GM12878 (cell line): ENCODE results near the gene RETSAT. TPM values are rescaled to one million over a fixed set of nuclear protein-coding genes. Genes with fewer than 3 reads are reported as not detected.

Experiments used
- ATAC-seq: fragments of 200-7000 bp; cut with Tn5 transposase; 3 replicates; pipeline ENCODE4 v1.9.1; 2020; ENCODE audit warnings: mild to moderate bottlenecking, moderate library complexity
- BruUV-seq: library from RNA; stranded (reverse); fragments of 400-500 nt; replicated peaks from 2 replicates; lab custom pipeline; 2021; lab: Mats Ljungman, UMichigan
- CTCF ChIA-PET: fragments of 300-600 bp; sonication (Branson Sonifier 250); formaldehyde crosslinking; extraction: SDS; loops from one replicate; lab custom pipeline; 2021; ENCODE audit warnings: inconsistent platforms; lab: Yijun Ruan, JAX
- POLR2A ChIA-PET: fragments of 350-600 bp; formaldehyde crosslinking; extraction: SDS; loops from one replicate; lab custom pipeline; 2021; ENCODE audit warnings: inconsistent platforms; lab: Charles Lee
- RAD21 ChIA-PET: fragments of 300-600 bp; sonication (Branson Sonifier 250); formaldehyde crosslinking; loops from one replicate; lab custom pipeline; 2023; ENCODE audit warnings: antibody characterized with exemption; ENCODE audit not compliant: unreplicated experiment; lab: Charles Lee
- SMC1A ChIA-PET: fragments of 300-600 bp; sonication (Branson Sonifier 250); formaldehyde crosslinking; loops from one replicate; lab custom pipeline; 2023; ENCODE audit not compliant: unreplicated experiment, uncharacterized antibody; lab: Charles Lee
- DNase-seq: peaks from one replicate; pipeline ENCODE4 v3.0.0-alpha.2; 2011; ENCODE audit warnings: low read depth, low spot score
- FAIRE-seq: peaks from 3 replicates; lab custom pipeline; 2011; peaks lifted over from hg19 to GRCh38; lab: Jason Lieb, UNC
- H2AFZ ChIP-seq: 2 replicates; pipeline ENCODE4 v1.6.0; 2011; ENCODE audit warnings: low read depth, low read length, control low read depth; ENCODE audit not compliant: control insufficient read depth
- H3K27ac ChIP-seq: 2 replicates; pipeline ENCODE4 v1.5.1; 2011; ENCODE audit warnings: control low read depth; ENCODE audit not compliant: control insufficient read depth, insufficient read depth
- H3K27me3 ChIP-seq, 2 experiments: replicated peaks in 1 of 2; 2 replicates each; pipeline versions ENCODE4 v1.6.0 to v1.6.1; 2011; ENCODE audit warnings: low read length in 1 of 2; ENCODE audit not compliant: control insufficient read depth in 2 of 2, insufficient read depth in 2 of 2
- H3K36me3 ChIP-seq, 2 experiments: 2 replicates each; pipeline ENCODE4 v1.5.1; 2011; ENCODE audit warnings: low read length in 1 of 2; ENCODE audit not compliant: control insufficient read depth in 2 of 2, insufficient read depth in 2 of 2
- H3K4me1 ChIP-seq: 2 replicates; pipeline ENCODE4 v1.6.1; 2011; ENCODE audit warnings: mild to moderate bottlenecking, low read length, moderate library complexity, mixed read lengths; ENCODE audit not compliant: control insufficient read depth, insufficient read depth
- H3K4me2 ChIP-seq: 2 replicates; pipeline ENCODE4 v1.6.0; 2011; ENCODE audit warnings: control low read depth; ENCODE audit not compliant: control insufficient read depth, insufficient read depth
- H3K4me3 ChIP-seq: fragments of 200-600 bp; sonication (generic); 2 replicates; pipeline ENCODE4 v1.5.1; 2016
- H3K79me2 ChIP-seq: 2 replicates; pipeline ENCODE4 v1.6.0; 2011; ENCODE audit warnings: low read length; ENCODE audit not compliant: control insufficient read depth, insufficient read depth
- H3K9ac ChIP-seq: 2 replicates; pipeline ENCODE4 v1.8.0; 2011; ENCODE audit warnings: low read length, control low read depth, mixed read lengths; ENCODE audit not compliant: control insufficient read depth, insufficient read depth
- H3K9me3 ChIP-seq: replicated peaks from 3 replicates; pipeline ENCODE4 v1.5.1; 2011; ENCODE audit warnings: mild to moderate bottlenecking, low read length; ENCODE audit not compliant: control insufficient read depth, insufficient read depth
- H4K20me1 ChIP-seq: 2 replicates; pipeline ENCODE4 v1.6.0; 2011; ENCODE audit not compliant: control insufficient read depth, insufficient read depth
- CHD4 ChIP-seq: fragments of 200-600 bp; sonication (generic); IDR thresholded peaks from 2 replicates; pipeline ENCODE4 v1.6.1; 2016; ENCODE audit warnings: mild to moderate bottlenecking
- GATAD2B ChIP-seq: fragments of 450-650 bp; conservative IDR thresholded peaks from 2 replicates; pipeline ENCODE4 v1.6.1; 2017; ENCODE audit warnings: low read depth, mild to moderate bottlenecking, moderate library complexity
- MEF2B ChIP-seq: fragments of 450-650 bp; IDR thresholded peaks from 2 replicates; pipeline ENCODE4 v1.6.1; 2018; ENCODE audit warnings: mild to moderate bottlenecking, moderate library complexity; ENCODE audit not compliant: partially characterized antibody, poor library complexity, severe bottlenecking
- STAT1 ChIP-seq: fragments of 450-650 bp; conservative IDR thresholded peaks from 2 replicates; pipeline ENCODE4 v1.6.1; 2014; ENCODE audit warnings: antibody characterized with exemption, mild to moderate bottlenecking
- YBX1 ChIP-seq: fragments of 450-650 bp; IDR thresholded peaks from 2 replicates; pipeline ENCODE4 v1.6.1; 2016; ENCODE audit warnings: antibody characterized with exemption
- YY1 ChIP-seq: IDR thresholded peaks from 2 replicates; pipeline ENCODE4 v1.6.1; 2011; ENCODE audit warnings: low read depth, mild to moderate bottlenecking, low read length
- WGBS: methylation state at CpG from one replicate; pipeline ENCODE4 v1.1.6; 2016; ENCODE audit warnings: low lambda C conversion rate; ENCODE audit not compliant: insufficient replicate concordance, insufficient coverage; ENCODE audit errors: missing lambda C conversion rate; 5-methylcytosine and 5-hydroxymethylcytosine counted together
- in situ Hi-C: fragments of 300-500 bp; cut with MboI; formaldehyde crosslinking; loops from 9 replicates; pipeline ENCODE4 v1.14.3; 2018; ENCODE audit warnings: mixed read lengths
- intact Hi-C: fragments of 100-400 bp; cut with micrococcal nuclease; formaldehyde crosslinking; loops from one replicate; pipeline ENCODE4 v1.14.2; 2022; ENCODE audit not compliant: unreplicated experiment
- polyA plus RNA-seq, 11 experiments: library from polyadenylated mRNA; depleted of rRNA in 4 of 11; unstranded in 6 of 11; stranded (reverse) in 5 of 11; fragments of >200 nt; fragmentation: Nextera tagmentation in 4 of 11; fragmentation: Illumina TruSeq in 1 of 11; extraction: Ambion mirVana in 4 of 11; extraction: Trizol in 1 of 11; gene quantifications; 1 replicate in 1 of 11; 2 replicates in 10 of 11; pipeline versions ENCODE4 v1.2.1 to v1.2.3, GENCODE V29; 2011 to 2016; ENCODE audit warnings: inconsistent platforms in 2 of 11, missing spikeins in 2 of 11, low read depth in 1 of 11
- total RNA-seq, 4 experiments: library from RNA; depleted of rRNA in 3 of 4; stranded (reverse); fragments of >200 nt in 3 of 4; fragmentation: Illumina TruSeq in 1 of 4; extraction: Trizol in 1 of 4; gene quantifications; 2 replicates each; pipeline versions ENCODE4 v1.2.1 to v1.2.3, GENCODE V29; 2013 to 2021
- TF ChIP-seq, protein P1 (sequence below): IDR thresholded peaks from 2 replicates; pipeline ENCODE4 v1.6.1; 2012; ENCODE audit warnings: improper control_type of control experiment, low read depth, low read length; ENCODE audit not compliant: insufficient replicate concordance

Gene RETSAT
- total and polyA plus RNA-seq, 10 of the 15 experiments (the other 5 are each of a cell fraction or from before 2014, with no cell fraction given) = 3.3 to 28.8 (median 22.0) TPM

DNA sequence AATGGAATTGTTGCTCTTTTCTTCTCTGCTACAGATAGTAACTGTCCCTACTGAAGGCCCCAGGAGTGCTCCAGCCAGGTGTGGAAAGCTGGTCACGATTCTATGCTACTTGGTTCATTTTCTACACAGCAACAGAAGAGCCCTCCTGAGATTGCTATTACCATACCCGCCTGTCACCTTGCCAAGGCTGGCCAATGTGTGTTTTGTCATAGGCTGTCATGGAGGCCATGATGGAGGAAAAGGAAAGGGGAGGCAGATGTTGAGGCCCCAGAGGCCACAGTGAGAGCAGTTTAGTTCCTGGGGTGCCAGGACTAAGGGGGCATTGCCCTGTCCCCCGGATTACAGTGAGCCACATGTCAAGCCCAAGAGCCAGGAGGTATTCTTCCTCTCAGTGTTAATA lies 1.2 kb upstream of the RETSAT start:
- TF ChIP-seq YY1 (0 out of 2 replicates have a peak, but pooled peaks have one; percentile 13), MEF2B (no peak), CHD4 (no peak), STAT1 (no peak), YBX1 (no peak), GATAD2B (no peak)
- TF ChIP-seq, protein P1, sequence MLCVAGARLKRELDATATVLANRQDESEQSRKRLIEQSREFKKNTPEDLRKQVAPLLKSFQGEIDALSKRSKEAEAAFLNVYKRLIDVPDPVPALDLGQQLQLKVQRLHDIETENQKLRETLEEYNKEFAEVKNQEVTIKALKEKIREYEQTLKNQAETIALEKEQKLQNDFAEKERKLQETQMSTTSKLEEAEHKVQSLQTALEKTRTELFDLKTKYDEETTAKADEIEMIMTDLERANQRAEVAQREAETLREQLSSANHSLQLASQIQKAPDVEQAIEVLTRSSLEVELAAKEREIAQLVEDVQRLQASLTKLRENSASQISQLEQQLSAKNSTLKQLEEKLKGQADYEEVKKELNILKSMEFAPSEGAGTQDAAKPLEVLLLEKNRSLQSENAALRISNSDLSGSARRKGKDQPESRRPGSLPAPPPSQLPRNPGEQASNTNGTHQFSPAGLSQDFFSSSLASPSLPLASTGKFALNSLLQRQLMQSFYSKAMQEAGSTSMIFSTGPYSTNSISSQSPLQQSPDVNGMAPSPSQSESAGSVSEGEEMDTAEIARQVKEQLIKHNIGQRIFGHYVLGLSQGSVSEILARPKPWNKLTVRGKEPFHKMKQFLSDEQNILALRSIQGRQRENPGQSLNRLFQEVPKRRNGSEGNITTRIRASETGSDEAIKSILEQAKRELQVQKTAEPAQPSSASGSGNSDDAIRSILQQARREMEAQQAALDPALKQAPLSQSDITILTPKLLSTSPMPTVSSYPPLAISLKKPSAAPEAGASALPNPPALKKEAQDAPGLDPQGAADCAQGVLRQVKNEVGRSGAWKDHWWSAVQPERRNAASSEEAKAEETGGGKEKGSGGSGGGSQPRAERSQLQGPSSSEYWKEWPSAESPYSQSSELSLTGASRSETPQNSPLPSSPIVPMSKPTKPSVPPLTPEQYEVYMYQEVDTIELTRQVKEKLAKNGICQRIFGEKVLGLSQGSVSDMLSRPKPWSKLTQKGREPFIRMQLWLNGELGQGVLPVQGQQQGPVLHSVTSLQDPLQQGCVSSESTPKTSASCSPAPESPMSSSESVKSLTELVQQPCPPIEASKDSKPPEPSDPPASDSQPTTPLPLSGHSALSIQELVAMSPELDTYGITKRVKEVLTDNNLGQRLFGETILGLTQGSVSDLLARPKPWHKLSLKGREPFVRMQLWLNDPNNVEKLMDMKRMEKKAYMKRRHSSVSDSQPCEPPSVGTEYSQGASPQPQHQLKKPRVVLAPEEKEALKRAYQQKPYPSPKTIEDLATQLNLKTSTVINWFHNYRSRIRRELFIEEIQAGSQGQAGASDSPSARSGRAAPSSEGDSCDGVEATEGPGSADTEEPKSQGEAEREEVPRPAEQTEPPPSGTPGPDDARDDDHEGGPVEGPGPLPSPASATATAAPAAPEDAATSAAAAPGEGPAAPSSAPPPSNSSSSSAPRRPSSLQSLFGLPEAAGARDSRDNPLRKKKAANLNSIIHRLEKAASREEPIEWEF = no peak
- ATAC-seq (peak; percentile 2; the same call in 2 of the 3 replicates), DNase-seq (no peak), FAIRE-seq (no peak)
- ChIA-PET SMC1A (interaction anchor here (0.7 to 1.6 kb wide), 4 partner anchors 10 to 66 kb away, joined by 3 to 8 read pairs (median 3); no protein-coding TSS in a partner anchor), CTCF (interaction anchor here (0.7 to 1.5 kb wide), 3 partner anchors 11 to 185 kb away, joined by 3 to 8 read pairs (median 8); no protein-coding TSS in a partner anchor), POLR2A (interaction anchor here (1.2 to 3.0 kb wide), 8 partner anchors 9 to 222 kb away, joined by 4 to 20 read pairs (median 6); partner anchors contain the start of genes MAT2A, SH2D6, TGOLN2 and VAMP8), RAD21 (interaction anchor here (1.3 to 1.8 kb wide), 2 partner anchors 38 to 64 kb away, joined by 4 to 9 read pairs; partner anchors contain the start of gene SH2D6)
- Histone ChIP-seq H2AFZ (no peak overlapping the region), H3K36me3 (peaks cover 0 to 5% of the 10 kb centered on the region in 2 experiments; a peak in 2 of 4 replicates), H3K9me3 (no peaks in the 10 kb centered on the region), H3K9ac (peak overlapping the region; percentile 94), H3K79me2 (peaks cover 25% of the 10 kb centered on the region), H3K27ac (0 out of 2 replicates have a peak overlapping the region, but pooled peaks have one; percentile 71), H3K4me3 (peak overlapping the region; percentile 87), H3K27me3 (no peaks in the 10 kb centered on the region), H4K20me1 (no peaks in the 10 kb centered on the region), H3K4me1 (peaks cover 4% of the 10 kb centered on the region), H3K4me2 (peak overlapping the region; percentile 17)
- BruUV-seq = no TSS peak
- intact Hi-C loops (loop anchor here (2.0 kb wide), 1 partner anchor 183 kb away; the partner anchor contains the start of gene MAT2A), in situ Hi-C loops (no loop called here)
- WGBS = 67% methylated on average over 3 of the region's 3 CpGs
